GM12878 (cell line): ENCODE data around the gene EIF2B1. TPM values are rescaled to one million over a fixed set of nuclear protein-coding genes. Genes with fewer than 3 reads are reported as not detected.

ENCODE experiments used
- CTCF ChIP-seq, 3 experiments: IDR thresholded peaks in 2 of 3; conservative IDR thresholded peaks in 1 of 3; 2 replicates each; pipeline ENCODE4 v1.5.1; 2011; ENCODE audit warnings: low read depth in 3 of 3, low read length in 3 of 3, mild to moderate bottlenecking in 3 of 3, control low read depth in 2 of 3, moderate library complexity in 2 of 3, inconsistent platforms in 1 of 3, mixed read lengths in 1 of 3; ENCODE audit not compliant: control insufficient read depth in 2 of 3, insufficient read depth in 1 of 3; ENCODE audit errors: extremely low read depth in 1 of 3
- FOXM1 ChIP-seq: IDR thresholded peaks from 2 replicates; pipeline ENCODE4 v1.6.1; 2012; ENCODE audit warnings: low read depth, mild to moderate bottlenecking, inconsistent platforms, low read length, moderate library complexity
- GABPA ChIP-seq: IDR thresholded peaks from 2 replicates; pipeline ENCODE4 v1.6.1; 2014; ENCODE audit warnings: antibody characterized with exemption, low read depth, mild to moderate bottlenecking, inconsistent platforms
- IKZF1 ChIP-seq: fragments of 450-650 bp; conservative IDR thresholded peaks from 2 replicates; pipeline ENCODE4 v1.6.1; 2017; ENCODE audit warnings: antibody characterized with exemption, mild to moderate bottlenecking
- IKZF2 ChIP-seq, 2 experiments: fragments of 450-650 bp; IDR thresholded peaks; 2 replicates each; pipeline ENCODE4 v1.6.1; 2017; ENCODE audit warnings: mild to moderate bottlenecking in 2 of 2, moderate library complexity in 2 of 2
- IRF4 ChIP-seq: IDR thresholded peaks from 2 replicates; pipeline ENCODE4 v1.6.1; 2011; ENCODE audit warnings: low read depth, low read length
- KAT2A ChIP-seq: conservative IDR thresholded peaks from 2 replicates; pipeline ENCODE4 v1.6.1; 2011; ENCODE audit warnings: low read depth, low read length; ENCODE audit not compliant: control insufficient read depth
- LARP7 ChIP-seq: fragments of 450-650 bp; IDR thresholded peaks from 2 replicates; pipeline ENCODE4 v1.6.1; 2017; ENCODE audit warnings: mild to moderate bottlenecking
- MEF2A ChIP-seq: IDR thresholded peaks from 2 replicates; pipeline ENCODE4 v1.6.1; 2011; ENCODE audit warnings: low read depth, mild to moderate bottlenecking, low read length, moderate library complexity; ENCODE audit not compliant: insufficient read depth
- NRF1 ChIP-seq: conservative IDR thresholded peaks from 2 replicates; pipeline ENCODE4 v1.6.1; 2011; ENCODE audit warnings: mild to moderate bottlenecking, low read depth, low read length, improper control_type of control experiment
- POLR2AphosphoS5 ChIP-seq: IDR thresholded peaks from 2 replicates; pipeline ENCODE4 v1.6.1; 2011; ENCODE audit warnings: mild to moderate bottlenecking, low read length, inconsistent platforms
- RELA ChIP-seq: fragments of 450-650 bp; IDR thresholded peaks from 2 replicates; pipeline ENCODE4 v1.8.0; 2014; ENCODE audit warnings: borderline replicate concordance; ENCODE audit not compliant: partially characterized antibody
- SIX5 ChIP-seq: IDR thresholded peaks from 2 replicates; pipeline ENCODE4 v1.6.1; 2011; ENCODE audit warnings: mild to moderate bottlenecking, low read depth, low read length, moderate library complexity; ENCODE audit not compliant: severe bottlenecking
- SPI1 ChIP-seq: IDR thresholded peaks from 2 replicates; pipeline ENCODE4 v1.6.1; 2011; ENCODE audit warnings: low read depth, mild to moderate bottlenecking, low read length, moderate library complexity, borderline replicate concordance; ENCODE audit not compliant: insufficient read depth
- STAT3 ChIP-seq: IDR thresholded peaks from 2 replicates; pipeline ENCODE4 v1.6.1; 2011; ENCODE audit warnings: low read depth, low read length, improper control_type of control experiment
- TBL1XR1 ChIP-seq: IDR thresholded peaks from 2 replicates; pipeline ENCODE4 v1.6.1; 2012; ENCODE audit warnings: low read depth, low read length, improper control_type of control experiment
- polyA plus RNA-seq, 11 experiments: library from polyadenylated mRNA; depleted of rRNA in 4 of 11; unstranded in 6 of 11; stranded (reverse) in 5 of 11; fragments of >200 nt; fragmentation: Nextera tagmentation in 4 of 11; fragmentation: Illumina TruSeq in 1 of 11; extraction: Ambion mirVana in 4 of 11; extraction: Trizol in 1 of 11; gene quantifications; 1 replicate in 1 of 11; 2 replicates in 10 of 11; pipeline versions ENCODE4 v1.2.1 to v1.2.3, GENCODE V29; 2011 to 2016; ENCODE audit warnings: inconsistent platforms in 2 of 11, missing spikeins in 2 of 11, low read depth in 1 of 11
- total RNA-seq, 4 experiments: library from RNA; depleted of rRNA in 3 of 4; stranded (reverse); fragments of >200 nt in 3 of 4; fragmentation: Illumina TruSeq in 1 of 4; extraction: Trizol in 1 of 4; gene quantifications; 2 replicates each; pipeline versions ENCODE4 v1.2.1 to v1.2.3, GENCODE V29; 2013 to 2021
- TF ChIP-seq, protein P1 (sequence below): fragments of 150-350 bp; IDR thresholded peaks from 2 replicates; pipeline ENCODE4 v1.6.1; 2016; ENCODE audit warnings: low read depth, low read length
- TF ChIP-seq, protein P2 (sequence below): fragments of 450-650 bp; IDR thresholded peaks from 2 replicates; pipeline ENCODE4 v1.6.1; 2016; ENCODE audit warnings: mild to moderate bottlenecking
- TF ChIP-seq, protein P3 (sequence below): IDR thresholded peaks from 2 replicates; pipeline ENCODE4 v1.6.1; 2012; ENCODE audit warnings: low read depth, low read length, improper control_type of control experiment
- TF ChIP-seq, protein P4 (sequence below): IDR thresholded peaks from 2 replicates; pipeline ENCODE4 v1.6.1; 2011; ENCODE audit warnings: borderline replicate concordance, low read depth, mild to moderate bottlenecking, moderate library complexity, low read length; ENCODE audit not compliant: insufficient read depth, poor library complexity, severe bottlenecking

EIF2B1 gene
- total and polyA plus RNA-seq, 10 of the 15 experiments (the other 5 are each of a cell fraction or from before 2014, with no cell fraction given): 17.6 to 131 (median 49.1) TPM

DNA sequence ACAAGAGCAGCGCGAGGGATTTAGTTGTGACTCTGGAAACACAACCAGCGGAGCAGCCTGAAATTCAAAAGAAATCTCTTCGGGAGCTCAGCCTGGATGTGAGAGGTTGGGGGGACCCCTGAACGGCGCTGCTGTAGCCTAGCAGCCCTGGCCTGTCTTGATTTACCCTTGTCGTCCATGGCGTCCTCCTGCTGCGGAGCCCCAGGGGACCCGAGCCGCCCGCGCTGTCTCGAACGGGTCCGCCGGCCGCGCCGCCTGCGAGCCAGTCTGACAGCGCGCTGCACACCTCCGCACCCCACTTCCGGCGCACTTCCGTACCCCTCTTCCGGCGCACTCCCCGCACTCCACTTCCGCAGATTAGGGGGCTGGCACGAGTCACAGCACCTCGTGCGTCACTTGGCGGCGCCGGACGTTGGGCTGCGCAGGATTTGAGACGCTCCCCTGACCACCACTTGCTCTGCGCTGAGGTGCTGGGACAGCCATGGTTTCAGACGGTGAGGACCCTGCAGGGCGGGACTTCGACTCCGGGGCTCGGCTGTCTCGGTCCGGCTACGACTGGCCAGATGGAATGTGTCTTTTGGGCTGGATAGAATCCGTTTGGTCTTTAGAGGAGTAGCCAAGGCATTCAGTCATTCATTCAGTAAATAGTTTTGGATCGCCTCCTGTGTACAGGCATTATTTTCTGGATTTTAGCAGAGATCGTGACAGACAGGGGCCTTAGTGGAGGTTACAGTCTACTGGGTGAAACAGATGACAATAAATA is at the start of gene EIF2B1, which contains the start of gene GTF2H3 (continued):
- TF ChIP-seq, protein P1, sequence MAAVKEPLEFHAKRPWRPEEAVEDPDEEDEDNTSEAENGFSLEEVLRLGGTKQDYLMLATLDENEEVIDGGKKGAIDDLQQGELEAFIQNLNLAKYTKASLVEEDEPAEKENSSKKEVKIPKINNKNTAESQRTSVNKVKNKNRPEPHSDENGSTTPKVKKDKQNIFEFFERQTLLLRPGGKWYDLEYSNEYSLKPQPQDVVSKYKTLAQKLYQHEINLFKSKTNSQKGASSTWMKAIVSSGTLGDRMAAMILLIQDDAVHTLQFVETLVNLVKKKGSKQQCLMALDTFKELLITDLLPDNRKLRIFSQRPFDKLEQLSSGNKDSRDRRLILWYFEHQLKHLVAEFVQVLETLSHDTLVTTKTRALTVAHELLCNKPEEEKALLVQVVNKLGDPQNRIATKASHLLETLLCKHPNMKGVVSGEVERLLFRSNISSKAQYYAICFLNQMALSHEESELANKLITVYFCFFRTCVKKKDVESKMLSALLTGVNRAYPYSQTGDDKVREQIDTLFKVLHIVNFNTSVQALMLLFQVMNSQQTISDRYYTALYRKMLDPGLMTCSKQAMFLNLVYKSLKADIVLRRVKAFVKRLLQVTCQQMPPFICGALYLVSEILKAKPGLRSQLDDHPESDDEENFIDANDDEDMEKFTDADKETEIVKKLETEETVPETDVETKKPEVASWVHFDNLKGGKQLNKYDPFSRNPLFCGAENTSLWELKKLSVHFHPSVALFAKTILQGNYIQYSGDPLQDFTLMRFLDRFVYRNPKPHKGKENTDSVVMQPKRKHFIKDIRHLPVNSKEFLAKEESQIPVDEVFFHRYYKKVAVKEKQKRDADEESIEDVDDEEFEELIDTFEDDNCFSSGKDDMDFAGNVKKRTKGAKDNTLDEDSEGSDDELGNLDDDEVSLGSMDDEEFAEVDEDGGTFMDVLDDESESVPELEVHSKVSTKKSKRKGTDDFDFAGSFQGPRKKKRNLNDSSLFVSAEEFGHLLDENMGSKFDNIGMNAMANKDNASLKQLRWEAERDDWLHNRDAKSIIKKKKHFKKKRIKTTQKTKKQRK: peak; percentile 38; the same call in 1 of the 2 replicates
- TF ChIP-seq, protein P2, sequence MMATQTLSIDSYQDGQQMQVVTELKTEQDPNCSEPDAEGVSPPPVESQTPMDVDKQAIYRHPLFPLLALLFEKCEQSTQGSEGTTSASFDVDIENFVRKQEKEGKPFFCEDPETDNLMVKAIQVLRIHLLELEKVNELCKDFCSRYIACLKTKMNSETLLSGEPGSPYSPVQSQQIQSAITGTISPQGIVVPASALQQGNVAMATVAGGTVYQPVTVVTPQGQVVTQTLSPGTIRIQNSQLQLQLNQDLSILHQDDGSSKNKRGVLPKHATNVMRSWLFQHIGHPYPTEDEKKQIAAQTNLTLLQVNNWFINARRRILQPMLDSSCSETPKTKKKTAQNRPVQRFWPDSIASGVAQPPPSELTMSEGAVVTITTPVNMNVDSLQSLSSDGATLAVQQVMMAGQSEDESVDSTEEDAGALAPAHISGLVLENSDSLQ: peak; percentile 69; the same call in 1 of the 2 replicates
- TF ChIP-seq KAT2A: no peak
- TF ChIP-seq POLR2AphosphoS5: peak; percentile 99
- peak; percentile 77 for TF ChIP-seq SPI1
- no peak for TF ChIP-seq CTCF (IDR thresholded peaks at IDR 0.05 in 2 of 3, conservative IDR thresholded peaks at IDR 0.05 in 1 of 3; ENCODE audit: control insufficient read depth in 2 of 3, extremely low read depth in 1 of 3, insufficient read depth in 1 of 3, low read depth in 3 of 3, low read length in 3 of 3)
- peak; percentile 76 for TF ChIP-seq SIX5
- TF ChIP-seq TBL1XR1: 0 out of 2 replicates have a peak, but pooled peaks have one; percentile 49
- no peak for TF ChIP-seq IKZF2 (IDR thresholded peaks at IDR 0.05)
- TF ChIP-seq, protein P3, sequence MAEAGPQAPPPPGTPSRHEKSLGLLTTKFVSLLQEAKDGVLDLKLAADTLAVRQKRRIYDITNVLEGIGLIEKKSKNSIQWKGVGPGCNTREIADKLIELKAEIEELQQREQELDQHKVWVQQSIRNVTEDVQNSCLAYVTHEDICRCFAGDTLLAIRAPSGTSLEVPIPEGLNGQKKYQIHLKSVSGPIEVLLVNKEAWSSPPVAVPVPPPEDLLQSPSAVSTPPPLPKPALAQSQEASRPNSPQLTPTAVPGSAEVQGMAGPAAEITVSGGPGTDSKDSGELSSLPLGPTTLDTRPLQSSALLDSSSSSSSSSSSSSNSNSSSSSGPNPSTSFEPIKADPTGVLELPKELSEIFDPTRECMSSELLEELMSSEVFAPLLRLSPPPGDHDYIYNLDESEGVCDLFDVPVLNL: 0 out of 2 replicates have a peak, but pooled peaks have one; percentile 58
- TF ChIP-seq FOXM1: no peak
- peak; percentile 99 for TF ChIP-seq GABPA
- TF ChIP-seq LARP7: peak; percentile 82
- TF ChIP-seq IKZF1: peak; percentile 98
- TF ChIP-seq, protein P4, sequence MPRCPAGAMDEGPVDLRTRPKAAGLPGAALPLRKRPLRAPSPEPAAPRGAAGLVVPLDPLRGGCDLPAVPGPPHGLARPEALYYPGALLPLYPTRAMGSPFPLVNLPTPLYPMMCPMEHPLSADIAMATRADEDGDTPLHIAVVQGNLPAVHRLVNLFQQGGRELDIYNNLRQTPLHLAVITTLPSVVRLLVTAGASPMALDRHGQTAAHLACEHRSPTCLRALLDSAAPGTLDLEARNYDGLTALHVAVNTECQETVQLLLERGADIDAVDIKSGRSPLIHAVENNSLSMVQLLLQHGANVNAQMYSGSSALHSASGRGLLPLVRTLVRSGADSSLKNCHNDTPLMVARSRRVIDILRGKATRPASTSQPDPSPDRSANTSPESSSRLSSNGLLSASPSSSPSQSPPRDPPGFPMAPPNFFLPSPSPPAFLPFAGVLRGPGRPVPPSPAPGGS: peak; percentile 8
- TF ChIP-seq IRF4: peak; percentile 34; the same call in 1 of the 2 replicates
- no peak for TF ChIP-seq STAT3
- peak; percentile 29; the same call in 1 of the 2 replicates for TF ChIP-seq NRF1
- peak; percentile 92 for TF ChIP-seq RELA
- TF ChIP-seq MEF2A: 0 out of 2 replicates have a peak, but pooled peaks have one; percentile 2
